T-cell (primary cell): ENCODE data around the gene ERMAP. TPM values are rescaled to one million over a fixed set of nuclear protein-coding genes. Genes with fewer than 3 reads are reported as not detected.

ENCODE experiments used
- ATAC-seq, 4 experiments: fragments of 200-7000 bp in 3 of 4; fragments of 150-1000 bp in 1 of 4; cut with Tn5 transposase; replicated peaks in 1 of 4; 1 replicate in 3 of 4; 2 replicates in 1 of 4; pipeline ENCODE4 v1.10.0; 2021; ENCODE audit warnings: moderate library complexity in 3 of 4, mild to moderate bottlenecking in 2 of 4, moderate number of reproducible peaks in 1 of 4
- CTCF ChIA-PET, 2 donors: fragments of 300-600 bp; sonication (Branson Sonifier 250); formaldehyde crosslinking; loops; one replicate each; lab custom pipeline; 2022; ENCODE audit warnings: antibody characterized with exemption in 2 of 2; lab: Charles Lee
- POLR2A ChIA-PET, 2 donors: fragments of 300-600 bp; sonication (Branson Sonifier 250); formaldehyde crosslinking; loops; one replicate each; lab custom pipeline; 2022; ENCODE audit warnings: antibody characterized with exemption in 2 of 2; lab: Charles Lee
- DNase-seq, 35 experiments: peaks; one replicate each; pipeline versions ENCODE4 v3.0.0 to v3.0.0-alpha.2; 2013 to 2023
- H3K27ac ChIP-seq: one replicate; pipeline ENCODE4 v1.5.1; 2013; ENCODE audit warnings: low read length
- H3K27me3 ChIP-seq, 2 experiments: replicated peaks in 1 of 2; 1 replicate in 1 of 2; 2 replicates in 1 of 2; pipeline versions ENCODE4 v1.6.1 to v1.7.0; 2013; ENCODE audit warnings: low read length in 1 of 2, mixed read lengths in 1 of 2; ENCODE audit not compliant: control insufficient read depth in 2 of 2, insufficient read depth in 2 of 2; ENCODE audit errors: extremely low read depth in 1 of 2
- H3K36me3 ChIP-seq, 2 donors: 1 replicate in 1 of 2; 2 replicates in 1 of 2; pipeline versions ENCODE4 v1.6.1 to v1.7.0; 2013; ENCODE audit warnings: low read length in 1 of 2; ENCODE audit not compliant: control insufficient read depth in 2 of 2, insufficient read depth in 1 of 2; ENCODE audit errors: extremely low read depth in 1 of 2
- H3K4me1 ChIP-seq, 2 experiments: 1 replicate in 1 of 2; 2 replicates in 1 of 2; pipeline versions ENCODE4 v1.6.1 to v1.7.0; 2013; ENCODE audit warnings: low read length in 2 of 2, mixed read lengths in 1 of 2; ENCODE audit not compliant: insufficient read depth in 2 of 2, control insufficient read depth in 1 of 2; ENCODE audit errors: extremely low read depth in 1 of 2
- H3K4me3 ChIP-seq, 2 donors: 1 replicate in 1 of 2; 2 replicates in 1 of 2; pipeline versions ENCODE4 v1.5.1 to v1.7.0; 2013; ENCODE audit warnings: mild to moderate bottlenecking in 2 of 2, low read length in 1 of 2, moderate library complexity in 1 of 2; ENCODE audit not compliant: control insufficient read depth in 1 of 2; ENCODE audit errors: extremely low read depth in 1 of 2
- H3K9me3 ChIP-seq: 2 replicates; pipeline ENCODE4 v1.7.0; 2013
- H3K27ac Mint-ChIP-seq, 2 donors: one replicate each; pipeline ENCODE4 v1.8.0; 2020 to 2021; ENCODE audit warnings: mild to moderate bottlenecking in 2 of 2, mixed read lengths in 2 of 2
- H3K27me3 Mint-ChIP-seq, 2 donors: one replicate each; pipeline ENCODE4 v1.8.0; 2021 to 2022; ENCODE audit warnings: mixed read lengths in 2 of 2
- H3K36me3 Mint-ChIP-seq: one replicate; pipeline ENCODE4 v1.8.0; 2021; ENCODE audit warnings: mixed read lengths
- H3K4me1 Mint-ChIP-seq, 3 donors: one replicate each; pipeline ENCODE4 v1.8.0; 2020 to 2022; ENCODE audit warnings: mixed read lengths in 3 of 3, mild to moderate bottlenecking in 1 of 3
- H3K4me3 Mint-ChIP-seq, 3 donors: one replicate each; pipeline ENCODE4 v1.8.0; 2020 to 2022; ENCODE audit warnings: mild to moderate bottlenecking in 3 of 3, mixed read lengths in 3 of 3, moderate library complexity in 3 of 3
- H3K9me3 Mint-ChIP-seq, 3 donors: one replicate each; pipeline ENCODE4 v1.8.0; 2020 to 2022; ENCODE audit warnings: mixed read lengths in 3 of 3
- WGBS: methylation state at CpG from one replicate; pipeline ENCODE4 v1.1.5; 2013; ENCODE audit warnings: missing lambda C conversion rate; ENCODE audit not compliant: insufficient coverage; 5-methylcytosine and 5-hydroxymethylcytosine counted together
- total RNA-seq, 35 experiments: library from RNA in 6 of 35; stranded (reverse) in 6 of 35; fragments of 120-200 nt in 1 of 35; gene quantifications; one replicate each; pipeline versions ENCODE4 v1.2.1 to v1.2.4 and lab custom pipeline; 2013 to 2026

The ERMAP gene
- total RNA-seq, 5 donors from 2014 or later (not counting 1 experiment from before 2014, with no cell fraction given) = 5.7 to 7.6 (median 6.7) TPM

DNA sequence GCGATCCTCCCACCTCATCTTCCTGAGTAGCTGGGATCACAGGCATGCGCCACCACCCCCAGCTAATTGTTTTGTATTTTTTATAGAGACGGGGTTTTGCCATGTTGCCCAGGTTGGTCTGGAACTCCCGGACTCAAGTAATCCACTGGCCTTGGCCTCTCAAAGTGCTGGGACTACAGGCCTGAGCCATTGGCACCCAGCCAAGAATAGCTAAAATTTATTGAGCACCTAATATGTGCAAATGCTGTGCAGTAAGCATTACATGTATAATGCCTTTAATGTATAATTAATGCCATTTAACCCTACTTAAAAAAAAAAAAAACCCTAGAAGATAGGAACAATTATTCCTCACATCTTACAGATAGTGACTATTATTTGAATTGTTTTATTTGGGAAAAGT lies 72.3 kb downstream of the ERMAP start:
- H3K9me3 Mint-ChIP-seq = no peaks in the 10 kb centered on the region
- H3K4me1 Mint-ChIP-seq = no peaks in the 10 kb centered on the region
- no peak overlapping the region for H3K4me3 Mint-ChIP-seq
- no peaks in the 10 kb centered on the region for H3K36me3 ChIP-seq
- ChIA-PET POLR2A (no interaction called here), CTCF (no interaction called here)
- H3K4me1 ChIP-seq = no peaks in the 10 kb centered on the region
- no peak overlapping the region for H3K27ac Mint-ChIP-seq
- WGBS = no CpG with 5 or more reads among the region's 4 CpGs
- H3K27me3 ChIP-seq = peaks cover 0 to 16% of the 10 kb centered on the region in 2 experiments
- ATAC-seq = no peak
- no peak overlapping the region for H3K27ac ChIP-seq
- no peak for DNase-seq
- H3K27me3 Mint-ChIP-seq = peaks cover 3 to 13% of the 10 kb centered on the region in 2 donors
- no peak overlapping the region for H3K4me3 ChIP-seq
- no peaks in the 10 kb centered on the region for H3K36me3 Mint-ChIP-seq
- H3K9me3 ChIP-seq = no peaks in the 10 kb centered on the region

- Mint-ChIP-seq H3K4me3 (no peak overlapping the region), H3K9me3 (peaks cover 0 to 6% (median 0%) of the 10 kb centered on the region in 3 donors), H3K27me3 (peaks cover 0 to 8% of the 10 kb centered on the region in 2 donors), H3K4me1 (no peaks in the 10 kb centered on the region), H3K36me3 (no peaks in the 10 kb centered on the region), H3K27ac (no peak overlapping the region)
- H3K27ac ChIP-seq = no peak overlapping the region
- peaks cover 0 to 12% of the 10 kb centered on the region in 2 experiments for H3K27me3 ChIP-seq
- ATAC-seq (no peak), DNase-seq (no peak)
- no peaks in the 10 kb centered on the region for H3K36me3 ChIP-seq
- H3K9me3 ChIP-seq = no peaks in the 10 kb centered on the region
- ChIA-PET CTCF (no interaction called here), POLR2A (no interaction called here)
- no peaks in the 10 kb centered on the region for H3K4me1 ChIP-seq
- 62% methylated on average over 3 of the region's 5 CpGs for WGBS
- no peak overlapping the region for H3K4me3 ChIP-seq
Observed at GRCh38 chr1:42891465-42892138, 74.7 kb downstream of the ERMAP start.

Other genes with a start within 250 kb of the ERMAP start
- 10 to 100 TPM; 37.4 to 43.1 (median 41.3) TPM for gene PPIH, start 158.7 kb upstream of the ERMAP start, total RNA-seq
- 100 to 1,000 TPM; 274 to 340 (median 307) TPM for gene YBX1, start 134.7 kb upstream of the ERMAP start, total RNA-seq
- under 1 TPM in 1 of 5 donors, not detected in 4; 0.18 TPM for gene CLDN19, start 76.9 kb upstream of the ERMAP start, total RNA-seq
- gene P3H1, start 50.1 kb upstream of the ERMAP start, total RNA-seq = 10 to 100 TPM; 23.5 to 62.9 (median 58.3) TPM
- gene C1orf50, start 49.9 kb upstream of the ERMAP start, total RNA-seq = 10 to 100 TPM; 12.4 to 15.3 (median 13.9) TPM
- 1 to 10 TPM in 2 of 5 donors, under 1 TPM in 3; 0.20 to 1.7 (median 0.88) TPM for gene TMEM269, start 32.1 kb upstream of the ERMAP start, total RNA-seq
- 10 to 100 TPM; 15.8 to 19.7 (median 18.7) TPM for gene SVBP, start 275 bp downstream of the ERMAP start, total RNA-seq
- 10 to 100 TPM in 3 of 5 donors, 1 to 10 TPM in 2; 4.7 to 14.9 (median 13.0) TPM for gene ZNF691, start 29.5 kb downstream of the ERMAP start, total RNA-seq
- gene SLC2A1, start 141.7 kb downstream of the ERMAP start, total RNA-seq = 10 to 100 TPM; 72.0 to 91.7 (median 83.9) TPM